22Rv1 (cell line): ENCODE data around the gene CD200R1L.

Source experiments
- H3K27ac ChIP-seq: fragments of 450-650 bp; 2 replicates; pipeline ENCODE4 v1.5.1; 2017
- ZFX ChIP-seq: fragments of 450-650 bp; IDR thresholded peaks from 2 replicates; pipeline ENCODE4 v1.6.1; 2017; ENCODE audit warnings: antibody characterized with exemption, borderline replicate concordance
- TF ChIP-seq, protein P1 (sequence below): fragments of 450-650 bp; IDR thresholded peaks from 2 replicates; pipeline ENCODE4 v1.5.1; 2017; ENCODE audit warnings: mild to moderate bottlenecking

The CD200R1L gene

GRCh38 chr3:112777811-112778210 lies 68.9 kb downstream of the CD200R1L start:
- H3K27ac ChIP-seq = no peak overlapping the region

DNA sequence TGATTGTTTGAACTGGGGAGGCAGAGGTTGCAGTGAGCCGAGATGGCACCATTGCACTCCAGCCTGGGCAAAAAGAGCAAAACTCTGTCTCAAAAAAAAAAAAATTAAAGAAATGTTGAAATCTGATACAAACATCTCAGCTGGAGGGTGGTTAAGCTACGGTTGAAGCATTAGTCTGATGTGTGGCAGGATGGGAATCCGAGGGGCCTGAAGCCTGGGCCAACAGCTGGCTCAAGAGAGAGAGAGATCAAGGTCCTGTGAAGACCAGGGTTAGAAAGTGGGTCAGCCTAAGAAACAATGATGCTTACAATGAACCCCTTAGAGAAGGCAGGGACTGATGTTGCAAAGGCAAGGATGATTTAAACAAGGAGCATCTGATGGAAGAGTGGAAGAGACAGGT lies 69.8 kb downstream of the CD200R1L start:
- H3K27ac ChIP-seq = no peak overlapping the region
- TF ChIP-seq, protein P1, sequence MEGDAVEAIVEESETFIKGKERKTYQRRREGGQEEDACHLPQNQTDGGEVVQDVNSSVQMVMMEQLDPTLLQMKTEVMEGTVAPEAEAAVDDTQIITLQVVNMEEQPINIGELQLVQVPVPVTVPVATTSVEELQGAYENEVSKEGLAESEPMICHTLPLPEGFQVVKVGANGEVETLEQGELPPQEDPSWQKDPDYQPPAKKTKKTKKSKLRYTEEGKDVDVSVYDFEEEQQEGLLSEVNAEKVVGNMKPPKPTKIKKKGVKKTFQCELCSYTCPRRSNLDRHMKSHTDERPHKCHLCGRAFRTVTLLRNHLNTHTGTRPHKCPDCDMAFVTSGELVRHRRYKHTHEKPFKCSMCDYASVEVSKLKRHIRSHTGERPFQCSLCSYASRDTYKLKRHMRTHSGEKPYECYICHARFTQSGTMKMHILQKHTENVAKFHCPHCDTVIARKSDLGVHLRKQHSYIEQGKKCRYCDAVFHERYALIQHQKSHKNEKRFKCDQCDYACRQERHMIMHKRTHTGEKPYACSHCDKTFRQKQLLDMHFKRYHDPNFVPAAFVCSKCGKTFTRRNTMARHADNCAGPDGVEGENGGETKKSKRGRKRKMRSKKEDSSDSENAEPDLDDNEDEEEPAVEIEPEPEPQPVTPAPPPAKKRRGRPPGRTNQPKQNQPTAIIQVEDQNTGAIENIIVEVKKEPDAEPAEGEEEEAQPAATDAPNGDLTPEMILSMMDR = no peak
- TF ChIP-seq ZFX = no peak

More at GRCh38 chr3:112777811-112778210, 68.9 kb downstream of the CD200R1L start:
- TF ChIP-seq, protein P1 = no peak
- no peak for TF ChIP-seq ZFX

- no peak for TF ChIP-seq ZFX
- TF ChIP-seq, protein P1 = no peak
- no peak overlapping the region for H3K27ac ChIP-seq
Measured at GRCh38 chr3:112776000-112776399, 70.7 kb downstream of the CD200R1L start.

- no peak overlapping the region for H3K27ac ChIP-seq
- TF ChIP-seq, protein P1 = no peak
- TF ChIP-seq ZFX = no peak
Measured at GRCh38 chr3:112775011-112775742, 71.5 kb downstream of the CD200R1L start.

DNA sequence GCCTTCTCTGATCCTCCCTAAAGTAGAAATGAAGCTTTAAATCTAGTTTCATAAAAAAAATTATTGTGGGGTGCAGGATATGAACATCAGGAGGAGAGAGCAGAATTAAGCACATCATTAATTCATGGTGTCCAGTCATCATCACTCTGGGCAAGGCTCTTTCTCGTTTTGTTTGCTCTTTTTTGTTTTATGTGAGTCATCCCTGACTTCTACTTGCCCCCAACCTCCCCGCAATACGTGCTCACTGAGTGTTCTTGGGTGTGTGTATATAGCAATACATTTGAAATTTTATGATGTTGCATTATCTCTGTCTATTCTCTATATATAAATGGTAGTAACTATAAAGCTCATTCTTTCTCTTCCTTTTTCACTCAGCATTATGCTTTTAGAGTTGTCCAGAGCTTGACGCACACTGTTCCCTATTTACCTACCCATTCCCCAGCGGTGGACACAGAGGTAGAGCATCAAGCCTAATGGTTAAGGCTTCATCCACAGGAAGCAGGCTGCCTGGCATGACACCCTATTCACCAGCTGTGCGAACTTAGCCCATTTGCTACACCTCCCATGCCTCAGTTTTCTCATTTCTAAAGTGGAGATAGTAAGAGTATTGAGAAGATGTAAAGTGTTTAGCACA lies 72.3 kb downstream of the CD200R1L start:
- no peak for TF ChIP-seq ZFX
- TF ChIP-seq, protein P1 = no peak
- H3K27ac ChIP-seq = no peak overlapping the region

DNA sequence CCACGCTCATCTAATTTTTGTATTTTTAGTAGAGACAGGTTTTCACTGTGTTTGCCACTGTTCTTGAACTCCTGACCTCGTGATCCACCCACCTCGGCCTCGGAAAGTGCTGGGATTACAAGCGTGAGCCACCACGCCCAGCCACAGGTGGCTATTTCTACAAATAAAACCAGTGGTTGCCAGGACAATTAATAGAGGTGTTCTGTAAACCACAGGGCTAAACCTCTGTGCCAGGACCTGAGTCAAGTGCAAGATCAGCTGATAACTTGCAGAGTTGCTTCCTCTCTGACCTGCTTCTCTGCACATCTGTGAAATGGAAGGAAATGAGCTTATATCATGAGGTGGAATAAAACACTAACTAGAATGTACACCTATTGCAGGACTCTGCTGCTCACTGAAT lies 72.8 kb downstream of the CD200R1L start:
- TF ChIP-seq ZFX = no peak
- TF ChIP-seq, protein P1 = no peak
- H3K27ac ChIP-seq = no peak overlapping the region

DNA sequence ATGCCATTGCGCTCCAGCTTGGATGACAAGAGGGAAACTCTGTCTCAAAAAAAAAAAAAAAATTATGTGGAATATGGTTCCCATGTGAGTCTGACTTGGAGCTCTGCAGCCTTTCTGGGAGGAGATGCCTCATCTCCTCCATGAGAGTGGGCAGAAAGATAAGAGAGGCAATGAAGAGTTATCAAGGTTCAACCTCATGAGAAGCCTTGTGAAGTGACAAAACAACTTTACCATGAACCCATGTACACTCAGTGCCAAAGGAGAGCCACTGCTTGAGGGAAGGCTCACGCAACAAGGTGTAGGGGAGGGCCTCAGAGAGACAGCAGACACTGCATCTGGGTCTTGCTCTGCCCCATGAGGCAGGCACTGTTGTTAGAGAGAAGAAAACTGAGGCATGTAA lies 75.7 kb downstream of the CD200R1L start:
- TF ChIP-seq, protein P1 = no peak
- no peak for TF ChIP-seq ZFX
- no peak overlapping the region for H3K27ac ChIP-seq
